Measurements from ENCODE around the gene BASP1.

DNA sequence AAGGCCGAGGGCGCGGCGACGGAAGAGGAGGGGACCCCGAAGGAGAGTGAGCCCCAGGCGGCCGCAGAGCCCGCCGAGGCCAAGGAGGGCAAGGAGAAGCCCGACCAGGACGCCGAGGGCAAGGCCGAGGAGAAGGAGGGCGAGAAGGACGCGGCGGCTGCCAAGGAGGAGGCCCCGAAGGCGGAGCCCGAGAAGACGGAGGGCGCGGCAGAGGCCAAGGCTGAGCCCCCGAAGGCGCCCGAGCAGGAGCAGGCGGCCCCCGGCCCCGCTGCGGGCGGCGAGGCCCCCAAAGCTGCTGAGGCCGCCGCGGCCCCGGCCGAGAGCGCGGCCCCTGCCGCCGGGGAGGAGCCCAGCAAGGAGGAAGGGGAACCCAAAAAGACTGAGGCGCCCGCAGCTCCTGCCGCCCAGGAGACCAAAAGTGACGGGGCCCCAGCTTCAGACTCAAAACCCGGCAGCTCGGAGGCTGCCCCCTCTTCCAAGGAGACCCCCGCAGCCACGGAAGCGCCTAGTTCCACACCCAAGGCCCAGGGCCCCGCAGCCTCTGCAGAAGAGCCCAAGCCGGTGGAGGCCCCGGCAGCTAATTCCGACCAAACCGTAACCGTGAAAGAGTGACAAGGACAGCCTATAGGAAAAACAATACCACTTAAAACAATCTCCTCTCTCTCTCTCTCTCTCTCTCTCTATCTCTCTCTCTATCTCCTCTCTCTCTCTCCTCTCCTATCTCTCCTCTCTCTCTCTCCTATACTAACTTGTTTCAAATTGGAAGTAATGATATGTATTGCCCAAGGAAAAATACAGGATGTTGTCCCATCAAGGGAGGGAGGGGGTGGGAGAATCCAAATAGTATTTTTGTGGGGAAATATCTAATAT lies 58.1 kb downstream of the BASP1 start:
- TF ChIP-seq POLR2A (IDR thresholded peaks at IDR 0.05) (no peak), CTCF (IDR thresholded peaks at IDR 0.05) (no peak), EP300 (IDR thresholded peaks at IDR 0.05) (no peak)
